HG03457 (cell line): ENCODE results near the gene ATG7.
"Not testable (repeated sequence)": the region's sequence is repeated elsewhere in the genome, so short reads cannot be mapped to it uniquely, and the experiment has no call there.

Experiments used
- ATAC-seq: cut with Tn5 transposase; IDR thresholded peaks from one replicate; pipeline ENCODE4 v1.9.1; 2021; ENCODE audit warnings: moderate number of reproducible peaks; ENCODE audit not compliant: unreplicated experiment

The ATG7 gene

GRCh38 chr3:11563865-11564185 lies 291.6 kb downstream of the ATG7 start:
- no peak for ATAC-seq

GRCh38 chr3:11564577-11565001 lies 292.4 kb downstream of the ATG7 start:
- ATAC-seq, result no peak

- no peak for ATAC-seq
Measured at GRCh38 chr3:11565072-11565471, 292.9 kb downstream of the ATG7 start.

GRCh38 chr3:11565492-11565891 lies 293.3 kb downstream of the ATG7 start:
- ATAC-seq, result no peak

GRCh38 chr3:11565932-11566331 lies 293.7 kb downstream of the ATG7 start:
- no peak for ATAC-seq

- no peak for ATAC-seq
Measured at GRCh38 chr3:11566478-11566877, 294.3 kb downstream of the ATG7 start.

GRCh38 chr3:11566916-11567315 lies 294.7 kb downstream of the ATG7 start:
- no peak for ATAC-seq

GRCh38 chr3:11567516-11568467 lies 295.6 kb downstream of the ATG7 start:
- no peak for ATAC-seq

GRCh38 chr3:11568503-11569155 lies 296.4 kb downstream of the ATG7 start:
- no peak for ATAC-seq

- ATAC-seq, result no peak
Measured at GRCh38 chr3:11569156-11569741, 297.1 kb downstream of the ATG7 start.

- ATAC-seq, result no peak
Measured at GRCh38 chr3:11570251-11570650, 298.1 kb downstream of the ATG7 start.

GRCh38 chr3:11570789-11571495 lies 298.7 kb downstream of the ATG7 start:
- ATAC-seq, result no peak

GRCh38 chr3:11572660-11573059 lies 300.5 kb downstream of the ATG7 start:
- not testable (repeated sequence) for ATAC-seq

- ATAC-seq, result no peak
Measured at GRCh38 chr3:11574981-11575669, 302.9 kb downstream of the ATG7 start.

- ATAC-seq, result no peak
Measured at GRCh38 chr3:11575677-11576076, 303.5 kb downstream of the ATG7 start.

- no peak for ATAC-seq
Measured at GRCh38 chr3:11576453-11576852, 304.3 kb downstream of the ATG7 start.

- ATAC-seq, result no peak
Measured at GRCh38 chr3:11578169-11578568, 306.0 kb downstream of the ATG7 start.

GRCh38 chr3:11580645-11581044 lies 308.4 kb downstream of the ATG7 start:
- no peak for ATAC-seq

GRCh38 chr3:11581237-11582190 lies 309.3 kb downstream of the ATG7 start:
- no peak for ATAC-seq
